UCSD-AML1 (cell line): ENCODE results near the gene SETD3.

Experiments used
- DNase-seq: peaks from one replicate; lab custom pipeline; 2025; ENCODE audit not compliant: unreplicated experiment; lab: John Stamatoyannopoulos, UW

Gene SETD3

DNA sequence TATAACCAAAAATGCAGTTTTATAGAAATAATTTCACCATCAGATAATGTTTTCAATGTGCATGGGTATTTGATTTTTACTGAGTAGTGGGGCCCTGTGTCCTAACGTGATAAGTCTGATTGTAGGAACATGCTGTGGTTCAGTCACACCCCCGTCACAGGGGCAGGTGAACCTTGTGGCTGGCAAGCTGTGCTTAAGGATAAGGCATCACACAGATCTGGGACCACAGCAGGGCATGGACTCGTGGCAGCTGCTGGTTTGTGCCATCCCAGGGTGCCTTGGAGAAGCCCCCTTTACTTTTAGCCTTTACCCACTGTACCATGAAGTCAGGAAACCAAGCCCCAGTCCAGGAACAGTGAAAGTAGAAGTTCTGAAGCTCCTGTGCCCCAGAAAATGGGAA lies 17.2 kb upstream of the SETD3 start:
- no peak for DNase-seq

- DNase-seq = no peak
Measured at GRCh38 chr14:99497341-99497740, 16.7 kb upstream of the SETD3 start.

- DNase-seq = no peak
Measured at GRCh38 chr14:99484106-99484505, 3.4 kb upstream of the SETD3 start.

GRCh38 chr14:99481745-99482099 lies 1.1 kb upstream of the SETD3 start:
- DNase-seq = no peak

DNA sequence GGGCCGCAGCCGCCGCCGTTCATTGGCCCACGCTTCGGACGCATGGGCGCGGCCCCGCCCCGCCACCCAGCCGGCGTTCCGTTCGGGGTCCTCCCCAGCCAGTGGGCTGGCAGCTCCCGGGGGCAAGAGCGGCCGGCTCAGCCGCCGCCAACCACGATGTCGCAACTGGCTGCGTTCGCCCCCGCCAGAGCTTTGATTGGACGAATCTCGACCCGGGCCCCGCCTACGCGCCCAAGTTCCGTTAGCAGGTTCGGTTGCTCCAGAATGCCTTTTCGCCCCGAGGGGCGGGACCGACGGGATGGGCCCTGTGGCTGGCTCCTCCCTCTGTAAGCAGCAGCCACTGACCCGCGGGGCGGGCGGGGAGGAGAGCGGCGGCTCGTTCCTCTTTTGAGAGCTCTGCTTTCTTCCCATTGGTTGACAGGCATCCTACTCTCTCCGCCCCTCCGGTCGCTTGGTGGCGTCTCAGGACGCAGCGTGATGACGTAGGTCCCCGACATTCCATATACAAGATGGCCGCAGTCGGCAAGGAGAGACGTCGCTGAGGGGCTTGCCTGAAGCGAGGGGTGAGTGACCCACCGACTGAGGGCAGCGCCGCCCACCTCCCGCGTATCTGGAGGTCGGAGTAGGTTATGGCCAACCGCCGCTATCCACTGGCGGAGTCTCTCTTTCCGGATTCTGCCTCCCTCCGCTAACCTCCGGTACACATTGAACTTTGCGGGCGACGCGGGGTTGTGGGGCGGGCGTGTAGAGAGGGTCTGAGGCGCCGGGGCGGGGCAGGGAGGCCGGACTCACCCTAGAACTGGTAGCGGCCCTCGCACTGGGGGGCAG lies 472 bp upstream of the SETD3 start, which contains the start of gene CCNK:
TSS of gene CCNK (plus strand) at position 493 of the 828 bp plus-strand sequence. CDS start 11,269 bp downstream, outside the sequence.
- DNase-seq = peak; percentile 100

DNA sequence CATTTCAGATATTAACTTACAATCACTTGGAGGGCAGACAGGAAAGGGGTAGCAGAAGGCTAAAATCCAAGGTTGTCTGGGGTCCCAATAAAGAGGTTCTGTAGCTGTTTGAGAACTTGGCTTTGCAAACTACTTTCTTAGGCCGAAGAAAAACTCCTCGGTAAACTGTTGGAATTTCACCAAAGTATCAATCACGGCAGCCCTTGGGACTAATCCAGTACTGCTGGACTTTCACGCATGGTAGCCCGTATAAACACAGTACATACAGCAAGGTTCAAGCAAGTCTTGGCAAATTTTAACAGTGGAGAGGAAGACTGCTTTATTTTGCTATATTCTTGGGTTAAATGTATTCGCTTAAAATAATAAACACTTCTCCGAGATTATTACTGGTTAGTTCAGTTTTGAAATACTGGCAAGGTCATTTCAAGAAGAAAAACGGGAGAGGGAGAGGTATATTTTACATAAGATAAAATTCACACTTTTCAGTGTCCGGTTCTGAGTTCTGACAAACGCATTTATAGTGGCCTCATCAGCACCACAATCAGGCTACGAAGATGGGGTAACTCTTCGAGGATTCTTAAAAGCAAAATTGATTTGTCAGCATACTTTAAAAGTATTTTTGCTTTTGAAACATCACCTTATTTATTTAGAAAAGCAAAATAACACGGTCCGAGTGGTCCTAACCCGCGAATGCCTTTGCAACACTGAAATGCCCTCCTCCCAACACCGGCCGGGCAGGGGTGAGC lies 1.3 kb downstream of the SETD3 start:
- DNase-seq = no peak

DNA sequence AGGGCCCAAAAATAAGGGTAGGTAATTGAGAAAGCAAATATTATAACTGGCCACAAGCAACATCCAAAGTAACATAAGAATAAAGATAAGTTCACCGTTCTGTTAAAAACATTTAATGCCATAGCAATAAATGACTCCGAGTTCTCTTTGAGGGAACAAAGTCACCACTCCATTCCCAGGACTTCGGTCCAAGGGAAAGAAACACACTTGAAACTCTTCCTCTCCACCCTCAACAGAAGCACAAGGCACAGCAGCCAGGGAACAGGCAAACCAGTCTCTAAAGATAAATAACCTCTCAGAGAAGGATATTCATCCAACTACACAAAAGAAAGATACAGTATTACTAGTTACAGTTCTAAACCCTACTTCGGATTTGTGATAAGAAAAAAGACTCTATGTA lies 2.5 kb downstream of the SETD3 start:
- no peak for DNase-seq

DNA sequence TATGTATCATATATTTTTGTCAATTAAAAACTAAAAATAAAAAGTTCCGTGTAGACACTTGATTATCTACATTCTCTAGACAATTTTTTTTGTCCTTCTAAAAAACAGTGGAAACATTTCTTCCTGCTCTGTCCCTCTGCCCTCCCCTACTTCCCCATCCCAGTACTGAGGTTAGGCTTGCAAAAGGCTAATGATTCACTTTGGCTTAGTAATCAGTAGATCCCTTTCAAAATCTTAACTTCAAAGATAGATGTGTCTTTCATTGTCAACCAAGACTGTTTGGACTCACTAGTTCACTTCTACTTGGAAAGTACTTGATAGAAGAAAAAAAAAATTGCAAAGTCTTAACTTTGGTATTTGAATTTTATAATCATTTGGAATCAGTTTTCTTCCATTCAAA lies 3.8 kb downstream of the SETD3 start:
- no peak for DNase-seq

DNA sequence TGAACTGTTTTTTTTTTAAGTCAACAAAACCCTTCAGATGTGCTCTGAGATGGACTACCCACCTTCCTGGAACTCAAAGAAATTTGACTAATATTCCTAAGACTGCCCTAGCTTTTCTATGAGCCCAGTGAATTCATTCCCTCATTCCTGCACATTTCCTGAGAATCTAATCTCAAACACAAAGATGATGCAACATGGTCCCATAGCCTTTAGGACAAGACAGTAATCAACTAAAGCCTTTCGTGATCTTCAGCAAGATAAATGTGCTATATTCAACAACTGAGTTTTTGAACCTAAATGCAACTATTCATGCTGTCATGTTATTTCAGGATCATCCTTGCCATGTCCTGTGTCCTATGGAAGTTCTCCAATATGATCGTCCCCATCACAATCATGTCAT lies 5.0 kb downstream of the SETD3 start:
- no peak for DNase-seq

- DNase-seq = no peak
Measured at GRCh38 chr14:99475179-99475578, 5.5 kb downstream of the SETD3 start.

GRCh38 chr14:99473458-99473857 lies 7.2 kb downstream of the SETD3 start:
- no peak for DNase-seq

GRCh38 chr14:99472937-99473336 lies 7.7 kb downstream of the SETD3 start:
- no peak for DNase-seq

- DNase-seq = no peak
Measured at GRCh38 chr14:99471731-99472130, 8.9 kb downstream of the SETD3 start.

DNA sequence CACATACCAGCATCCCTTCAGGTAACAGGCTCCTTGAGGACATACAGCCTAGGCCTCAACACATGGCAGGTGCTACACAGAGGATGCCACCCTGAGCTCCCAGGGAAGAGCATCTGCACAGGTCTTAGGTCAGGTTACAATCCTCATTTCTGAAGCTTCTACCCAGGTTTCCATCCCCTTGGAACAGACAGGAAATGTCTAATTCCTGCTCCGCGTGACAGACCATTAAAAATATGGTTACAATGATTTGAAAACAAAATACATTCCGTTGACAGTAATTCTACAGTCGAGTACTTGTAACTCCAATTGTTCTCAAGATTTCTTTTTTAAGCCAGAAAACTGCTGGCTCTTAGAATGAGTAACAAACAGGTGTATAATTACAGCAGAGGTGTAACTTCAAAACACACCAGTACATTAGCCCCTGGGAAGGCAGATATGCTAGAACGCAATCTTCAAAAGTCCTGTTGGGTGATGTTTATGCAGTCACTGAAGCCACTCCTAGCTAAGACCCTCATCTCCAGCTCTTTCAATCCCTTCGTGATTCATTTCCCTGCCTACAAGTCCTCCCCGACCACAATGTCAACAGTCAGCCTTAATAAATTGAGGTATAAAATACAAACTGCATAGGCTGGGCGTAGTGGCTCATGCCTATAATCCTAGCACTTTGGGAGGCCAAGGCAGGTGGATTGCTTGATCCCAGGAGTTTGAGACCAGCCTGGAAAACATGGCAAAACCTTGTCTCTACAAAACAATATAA lies 11.6 kb downstream of the SETD3 start:
- DNase-seq = no peak

GRCh38 chr14:99468081-99468480 lies 12.6 kb downstream of the SETD3 start:
- no peak for DNase-seq

- no peak for DNase-seq
Measured at GRCh38 chr14:99467336-99468078, 13.2 kb downstream of the SETD3 start.

DNA sequence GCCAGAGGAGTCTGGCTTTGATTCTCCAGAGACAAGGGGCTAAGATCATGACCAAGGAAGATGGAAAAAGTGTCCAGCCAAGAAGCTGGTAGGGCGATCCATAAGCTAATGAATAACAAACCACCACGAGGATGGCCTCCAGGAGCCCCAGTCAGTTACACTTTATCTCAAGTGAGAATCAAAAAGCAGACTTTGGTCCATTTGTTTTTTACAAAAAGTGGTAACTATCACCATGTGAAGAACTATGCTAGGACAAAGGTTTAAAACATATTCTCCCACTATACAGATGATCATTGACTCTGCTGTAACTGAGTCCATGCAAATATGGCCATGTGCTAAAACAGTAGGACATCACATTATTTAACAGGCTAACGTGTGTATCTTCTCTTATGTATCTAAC lies 13.9 kb downstream of the SETD3 start:
- DNase-seq = no peak

GRCh38 chr14:99465288-99465687 lies 15.4 kb downstream of the SETD3 start:
- DNase-seq = no peak

DNA sequence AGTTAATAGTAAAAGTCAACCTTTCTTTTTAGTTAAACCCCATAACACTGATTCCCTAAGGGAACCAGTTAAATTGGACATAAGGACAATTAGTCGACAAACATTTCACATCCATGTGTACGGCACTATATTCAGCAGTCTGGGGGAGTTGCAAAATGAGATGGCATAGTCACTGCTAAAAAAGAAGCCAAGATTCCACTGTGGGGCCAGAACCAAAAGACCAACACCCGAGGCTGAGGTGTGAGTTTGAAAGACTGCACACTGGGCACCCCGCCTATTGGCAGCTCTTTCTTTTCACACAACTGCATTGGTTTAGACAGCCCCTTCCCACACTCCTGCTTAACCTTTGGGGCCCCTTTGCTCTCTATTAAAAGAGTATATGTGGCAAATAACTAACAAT lies 16.7 kb downstream of the SETD3 start:
- no peak for DNase-seq

- DNase-seq = no peak
Measured at GRCh38 chr14:99462210-99462609, 18.4 kb downstream of the SETD3 start.
